A549 (cell line): ENCODE results near the gene TDRD3. TPM values are rescaled to one million over a fixed set of nuclear protein-coding genes. Genes with fewer than 3 reads are reported as not detected.

Experiments
- ATAC-seq, 2 experiments: fragments of 200-7000 bp in 1 of 2; fragments of >200 bp in 1 of 2; cut with Nextera tagmentation in 1 of 2; cut with Tn5 transposase in 1 of 2; 3 replicates each; pipeline versions ENCODE4 v1.8.0 to v1.9.1; 2018 to 2020; ENCODE audit warnings: mild to moderate bottlenecking in 1 of 2, moderate library complexity in 1 of 2
- CTCF ChIA-PET: fragments of 300-600 bp; sonication (Branson Sonifier 250); formaldehyde crosslinking; extraction: SDS; loops from one replicate; lab custom pipeline; 2021; ENCODE audit warnings: antibody characterized with exemption, inconsistent platforms; lab: Yijun Ruan, JAX
- POLR2A ChIA-PET: fragments of 350-600 bp; formaldehyde crosslinking; extraction: SDS; loops from one replicate; lab custom pipeline; 2021; ENCODE audit warnings: antibody characterized with exemption, inconsistent platforms; lab: Yijun Ruan, JAX
- DNase-seq, 2 experiments: peaks; one replicate each; pipeline versions ENCODE4 v3.0.0 to v3.0.0-alpha.2; 2011 to 2016; ENCODE audit warnings: low read depth in 1 of 2, low spot score in 1 of 2
- FAIRE-seq: peaks from 2 replicates; lab custom pipeline; 2011; peaks lifted over from hg19 to GRCh38; lab: Jason Lieb, UNC
- H3K27ac ChIP-seq, 2 experiments: fragments of >200 bp; sonication (Bioruptor Twin); formaldehyde crosslinking; 3 replicates each; pipeline ENCODE4 v1.5.1; 2016 to 2017
- H3K4me1 ChIP-seq: fragments of >200 bp; sonication (Bioruptor Twin); formaldehyde crosslinking; 3 replicates; pipeline ENCODE4 v1.6.1; 2016
- H3K4me2 ChIP-seq: fragments of >200 bp; sonication (Bioruptor Twin); formaldehyde crosslinking; 3 replicates; pipeline ENCODE4 v1.6.1; 2016
- H3K4me3 ChIP-seq: fragments of >200 bp; sonication (Bioruptor Twin); formaldehyde crosslinking; 3 replicates; pipeline ENCODE4 v1.5.1; 2016
- H3K9me3 ChIP-seq: fragments of >200 bp; sonication (Bioruptor Twin); formaldehyde crosslinking; 3 replicates; pipeline ENCODE4 v1.6.1; 2016
- EHF ChIP-seq: fragments of 250-450 bp; sonication (Bioruptor Pico); IDR thresholded peaks from 2 replicates; pipeline ENCODE4 v1.5.0; 2020; ENCODE audit warnings: mild to moderate bottlenecking
- FOSB ChIP-seq: fragments of 250-450 bp; sonication (Bioruptor Pico); IDR thresholded peaks from 2 replicates; pipeline ENCODE4 v1.5.0; 2020; ENCODE audit warnings: mild to moderate bottlenecking, moderate library complexity
- FOSL2 ChIP-seq, 2 experiments: fragments of 450-650 bp in 1 of 2; fragments of >200 bp in 1 of 2; sonication (Bioruptor Twin) in 1 of 2; formaldehyde crosslinking; IDR thresholded peaks; 2 replicates each; pipeline versions ENCODE4 v1.5.0 to v1.6.1; 2016 to 2020; ENCODE audit warnings: mild to moderate bottlenecking in 1 of 2, moderate library complexity in 1 of 2
- HDAC2 ChIP-seq: fragments of 200-600 bp; sonication (generic); IDR thresholded peaks from 2 replicates; pipeline ENCODE4 v1.6.1; 2016
- HEYL ChIP-seq: fragments of 250-450 bp; sonication (Bioruptor Pico); IDR thresholded peaks from 2 replicates; pipeline ENCODE4 v1.8.0; 2021; ENCODE audit warnings: mild to moderate bottlenecking, moderate library complexity
- HOXB13 ChIP-seq: fragments of 250-450 bp; sonication (Bioruptor Pico); IDR thresholded peaks from 2 replicates; pipeline ENCODE4 v1.5.0; 2020; ENCODE audit warnings: low read depth, mild to moderate bottlenecking, moderate library complexity
- HOXB5 ChIP-seq: fragments of 250-450 bp; sonication (Bioruptor Pico); IDR thresholded peaks from 2 replicates; pipeline ENCODE4 v1.5.0; 2020; ENCODE audit warnings: mild to moderate bottlenecking, moderate library complexity
- JUN ChIP-seq, 2 experiments: fragments of >200 bp; sonication (Bioruptor Twin); formaldehyde crosslinking; IDR thresholded peaks; 2 replicates in 1 of 2; 3 replicates in 1 of 2; pipeline ENCODE4 v1.6.1; 2016 to 2017
- MAFK ChIP-seq: fragments of 450-650 bp; IDR thresholded peaks from 2 replicates; pipeline ENCODE4 v1.6.1; 2014; ENCODE audit not compliant: partially characterized antibody
- MAZ ChIP-seq: fragments of 150-350 bp; IDR thresholded peaks from 2 replicates; pipeline ENCODE4 v1.6.1; 2014; ENCODE audit warnings: antibody characterized with exemption, low read depth, low read length, borderline replicate concordance
- MYC ChIP-seq: IDR thresholded peaks from 2 replicates; pipeline ENCODE4 v1.6.1; 2012; ENCODE audit warnings: mild to moderate bottlenecking, inconsistent platforms, low read length, improper control_type of control experiment, borderline replicate concordance
- NFE2L2 ChIP-seq: fragments of 150-350 bp; conservative IDR thresholded peaks from 2 replicates; pipeline ENCODE4 v1.6.1; 2014; ENCODE audit warnings: low read length
- NR3C1 ChIP-seq: fragments of >200 bp; sonication (Bioruptor Twin); formaldehyde crosslinking; IDR thresholded peaks from 3 replicates; pipeline ENCODE4 v1.6.1; 2017
- POLR2A ChIP-seq: IDR thresholded peaks from 2 replicates; pipeline ENCODE4 v1.6.1; 2012; ENCODE audit warnings: mild to moderate bottlenecking, low read length
- POLR2AphosphoS2 ChIP-seq: conservative IDR thresholded peaks from 2 replicates; pipeline ENCODE4 v1.6.1; 2012; ENCODE audit warnings: low read length, improper control_type of control experiment, inconsistent platforms
- RFX5 ChIP-seq: fragments of 450-650 bp; IDR thresholded peaks from 2 replicates; pipeline ENCODE4 v1.7.1; 2014; ENCODE audit warnings: antibody characterized with exemption, mild to moderate bottlenecking, moderate library complexity
- ZSCAN20 ChIP-seq: fragments of 250-450 bp; sonication (Bioruptor Pico); IDR thresholded peaks from 2 replicates; pipeline ENCODE4 v1.8.0; 2022; ENCODE audit warnings: mild to moderate bottlenecking, moderate library complexity
- WGBS: methylation state at CpG from one replicate; pipeline ENCODE4 v1.1.6; 2017; ENCODE audit errors: missing lambda C conversion rate; 5-methylcytosine and 5-hydroxymethylcytosine counted together
- polyA plus RNA-seq, 4 experiments: library from polyadenylated mRNA; depleted of rRNA in 3 of 4; stranded (reverse); fragments of >200 nt; fragmentation: RNase III in 1 of 4; extraction: RNeasy Plus Mini Kit Qiagen cat#74134 plus additional on column Dnase treatment in 1 of 4; gene quantifications; 2 replicates in 3 of 4; 3 replicates in 1 of 4; pipeline ENCODE4 v1.2.3, GENCODE V29; 2011 to 2017
- TF ChIP-seq, protein P1 (sequence below): fragments of 250-450 bp; sonication (Bioruptor Pico); IDR thresholded peaks from 2 replicates; pipeline ENCODE4 v1.5.0; 2020; ENCODE audit warnings: low read depth, mild to moderate bottlenecking, moderate library complexity
- TF ChIP-seq, protein P2 (sequence below): fragments of 250-450 bp; sonication (Bioruptor Pico); IDR thresholded peaks from 2 replicates; pipeline ENCODE4 v1.5.0; 2021; ENCODE audit warnings: mild to moderate bottlenecking, moderate library complexity, borderline replicate concordance

TDRD3 gene
- polyA plus RNA-seq, 2 of the 4 experiments (the other 2 are of a cell fraction): 5.7 to 11.8 TPM

DNA sequence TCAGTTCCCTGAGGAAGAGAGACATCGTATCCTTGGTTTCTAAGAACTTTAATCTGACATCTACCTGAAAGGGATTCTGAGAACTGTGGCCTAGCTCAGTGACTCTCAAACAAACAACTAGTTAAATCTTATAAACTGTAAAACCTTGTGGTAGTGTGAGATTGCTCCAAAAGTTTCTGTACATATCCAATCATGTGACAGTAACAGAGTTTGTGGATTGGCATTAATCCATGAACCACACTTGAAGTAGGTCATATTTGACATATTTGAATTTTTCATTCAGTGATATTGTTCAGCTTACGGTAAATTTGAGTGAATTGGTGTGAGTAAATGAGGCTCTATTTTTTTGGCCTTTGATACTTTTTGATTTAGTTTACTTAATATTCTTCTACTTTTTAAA is 15.0 kb downstream of the TDRD3 start:
- DNase-seq (no peak), ATAC-seq (no peak), FAIRE-seq (no peak)
- Histone ChIP-seq H3K27ac (no peak overlapping the region), H3K4me2 (no peak overlapping the region), H3K9me3 (no peaks in the 10 kb centered on the region), H3K4me3 (no peak overlapping the region), H3K4me1 (0 out of 3 replicates have a peak, but pooled peaks cover 6% of the 10 kb centered on the region)
- POLR2A ChIA-PET: no interaction called here
- 85% methylated on average over 2 of the region's 2 CpGs for WGBS
- CTCF ChIA-PET: no interaction called here
- TF ChIP-seq HOXB5 (CRISPR knock-in tag) (no peak), EHF (CRISPR knock-in tag) (no peak), MYC (no peak), NFE2L2 (no peak), MAFK (no peak), RFX5 (no peak), HOXB13 (CRISPR knock-in tag) (no peak), HEYL (no peak)
- TF ChIP-seq, protein P1, sequence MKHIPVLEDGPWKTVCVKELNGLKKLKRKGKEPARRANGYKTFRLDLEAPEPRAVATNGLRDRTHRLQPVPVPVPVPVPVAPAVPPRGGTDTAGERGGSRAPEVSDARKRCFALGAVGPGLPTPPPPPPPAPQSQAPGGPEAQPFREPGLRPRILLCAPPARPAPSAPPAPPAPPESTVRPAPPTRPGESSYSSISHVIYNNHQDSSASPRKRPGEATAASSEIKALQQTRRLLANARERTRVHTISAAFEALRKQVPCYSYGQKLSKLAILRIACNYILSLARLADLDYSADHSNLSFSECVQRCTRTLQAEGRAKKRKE (CRISPR knock-in tag): no peak

DNA sequence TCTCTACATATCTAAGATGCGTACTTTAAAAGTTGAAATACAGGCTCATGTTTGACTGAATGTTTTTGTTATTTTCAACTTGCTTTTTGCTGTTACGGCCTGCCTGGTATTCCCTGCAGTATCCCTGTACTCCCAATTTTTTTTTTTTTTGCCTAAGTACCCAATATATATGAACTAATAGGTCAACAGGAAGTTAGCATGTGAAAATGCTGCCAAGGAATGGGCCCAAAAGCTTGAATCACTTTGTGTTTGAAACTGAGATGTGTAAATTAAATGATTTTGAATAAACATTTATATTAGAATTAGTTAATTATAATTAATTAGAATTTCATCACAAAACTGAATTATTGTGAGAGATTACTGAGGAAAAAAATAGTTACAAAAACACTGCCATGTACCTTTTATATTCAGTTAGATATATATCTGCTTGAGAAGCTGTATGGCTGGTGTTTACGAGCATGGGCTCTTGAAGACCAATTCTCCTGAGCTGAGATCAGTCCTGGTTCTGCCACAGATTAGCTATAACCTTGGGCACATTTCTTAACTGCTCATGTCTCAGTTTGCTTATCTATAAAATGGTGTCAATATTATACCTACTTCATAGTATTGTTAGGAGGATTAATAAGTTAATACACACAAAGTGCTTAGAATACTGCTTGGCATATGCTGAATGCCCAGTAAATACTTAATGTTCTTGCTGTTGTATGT is 16.0 kb downstream of the TDRD3 start:
- H3K4me2 ChIP-seq: no peak overlapping the region
- ATAC-seq: no peak
- TF ChIP-seq JUN (IDR thresholded peaks at IDR 0.05): no peak
- TF ChIP-seq MAFK: no peak
- no peak for TF ChIP-seq POLR2A
- no peak for TF ChIP-seq POLR2AphosphoS2
- no peak for TF ChIP-seq NR3C1
- no peak for TF ChIP-seq FOSL2 (IDR thresholded peaks at IDR 0.05)
- TF ChIP-seq FOSL2 (CRISPR knock-in tag; IDR thresholded peaks at IDR 0.05): no peak
- no peak for TF ChIP-seq RFX5
- ChIA-PET POLR2A (no interaction called here), CTCF (interaction anchor here (1.1 kb wide), 1 partner anchor 18 kb away, joined by 3 read pairs; no protein-coding TSS in a partner anchor)
- no peak overlapping the region for H3K4me3 ChIP-seq
- no peak overlapping the region for H3K27ac ChIP-seq
- H3K4me1 ChIP-seq: 0 out of 3 replicates have a peak, but pooled peaks cover 6% of the 10 kb centered on the region
- DNase-seq: no peak
- H3K9me3 ChIP-seq: no peaks in the 10 kb centered on the region
- FAIRE-seq: no peak
- 86% methylated on average over 3 of the region's 3 CpGs for WGBS

DNA sequence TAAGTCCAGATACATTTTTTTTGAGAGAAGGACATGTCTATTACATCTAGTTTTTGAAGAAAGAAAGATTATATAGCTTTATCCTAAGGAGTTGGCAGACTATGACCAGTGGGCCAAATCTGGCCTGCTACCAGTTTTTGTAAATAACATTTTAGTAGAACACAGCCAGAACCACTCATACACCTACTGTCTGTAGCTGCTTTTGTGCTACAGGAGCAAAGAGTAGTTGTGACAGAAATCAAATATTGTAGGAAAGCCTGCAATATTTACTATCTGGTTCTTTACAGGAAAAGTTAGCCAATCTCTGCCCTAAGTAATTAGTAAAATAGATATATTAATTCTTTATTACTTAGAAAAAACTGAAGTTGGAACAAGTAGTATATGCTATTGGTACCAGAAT is 17.2 kb downstream of the TDRD3 start:
- ChIA-PET CTCF (interaction anchor here (1.1 kb wide), 1 partner anchor 17 kb away, joined by 3 read pairs; no protein-coding TSS in a partner anchor), POLR2A (no interaction called here)
- Histone ChIP-seq H3K4me2 (no peak overlapping the region), H3K4me1 (0 out of 3 replicates have a peak, but pooled peaks cover 6% of the 10 kb centered on the region), H3K27ac (no peak overlapping the region), H3K9me3 (no peaks in the 10 kb centered on the region), H3K4me3 (no peak overlapping the region)
- no peak for FAIRE-seq
- no peak for DNase-seq
- TF ChIP-seq NFE2L2 (no peak), HDAC2 (no peak), FOSB (CRISPR knock-in tag) (no peak), POLR2AphosphoS2 (no peak), ZSCAN20 (CRISPR knock-in tag) (no peak), MAZ (no peak)
- TF ChIP-seq, protein P2, sequence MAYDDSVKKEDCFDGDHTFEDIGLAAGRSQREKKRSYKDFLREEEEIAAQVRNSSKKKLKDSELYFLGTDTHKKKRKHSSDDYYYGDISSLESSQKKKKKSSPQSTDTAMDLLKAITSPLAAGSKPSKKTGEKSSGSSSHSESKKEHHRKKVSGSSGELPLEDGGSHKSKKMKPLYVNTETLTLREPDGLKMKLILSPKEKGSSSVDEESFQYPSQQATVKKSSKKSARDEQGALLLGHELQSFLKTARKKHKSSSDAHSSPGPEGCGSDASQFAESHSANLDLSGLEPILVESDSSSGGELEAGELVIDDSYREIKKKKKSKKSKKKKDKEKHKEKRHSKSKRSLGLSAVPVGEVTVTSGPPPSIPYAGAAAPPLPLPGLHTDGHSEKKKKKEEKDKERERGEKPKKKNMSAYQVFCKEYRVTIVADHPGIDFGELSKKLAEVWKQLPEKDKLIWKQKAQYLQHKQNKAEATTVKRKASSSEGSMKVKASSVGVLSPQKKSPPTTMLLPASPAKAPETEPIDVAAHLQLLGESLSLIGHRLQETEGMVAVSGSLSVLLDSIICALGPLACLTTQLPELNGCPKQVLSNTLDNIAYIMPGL: no peak
- ATAC-seq: no peak
